Osteoblast (primary cell): ENCODE measurements around the gene MED20. TPM values are rescaled to one million over a fixed set of nuclear protein-coding genes. Genes with fewer than 3 reads are reported as not detected.

Experiments used
- DNase-seq: peaks from one replicate; pipeline ENCODE4 v3.0.0; 2011; ENCODE audit warnings: low spot score, mixed read lengths; ENCODE audit not compliant: insufficient read length; ENCODE audit errors: missing footprints
- H2AFZ ChIP-seq: 2 replicates; pipeline ENCODE4 v1.6.0; 2011; ENCODE audit warnings: mild to moderate bottlenecking, low read length
- H3K27ac ChIP-seq: 2 replicates; pipeline ENCODE4 v1.5.1; 2011; ENCODE audit warnings: mild to moderate bottlenecking, low read depth, low read length, moderate library complexity
- H3K27me3 ChIP-seq: 2 replicates; pipeline ENCODE4 v1.6.0; 2012; ENCODE audit warnings: mild to moderate bottlenecking, control low read depth, inconsistent platforms, low read length, moderate library complexity; ENCODE audit not compliant: insufficient read depth
- H3K36me3 ChIP-seq: 2 replicates; pipeline ENCODE4 v1.5.1; 2011; ENCODE audit warnings: mild to moderate bottlenecking, low read length, control low read depth, moderate library complexity; ENCODE audit not compliant: insufficient read depth
- H3K4me1 ChIP-seq: 2 replicates; pipeline ENCODE4 v1.5.1; 2011; ENCODE audit warnings: mild to moderate bottlenecking, low read length, control low read depth, moderate library complexity; ENCODE audit not compliant: insufficient read depth
- H3K4me2 ChIP-seq: 2 replicates; pipeline ENCODE4 v1.6.0; 2011; ENCODE audit warnings: mild to moderate bottlenecking, low read length; ENCODE audit not compliant: insufficient read depth
- H3K4me3 ChIP-seq: fragments of 200-600 bp; sonication (generic); 3 replicates; pipeline ENCODE4 v1.5.1; 2012; ENCODE audit warnings: mild to moderate bottlenecking, low read length, inconsistent platforms; ENCODE audit not compliant: insufficient read depth
- H3K79me2 ChIP-seq: 2 replicates; pipeline ENCODE4 v1.6.0; 2012; ENCODE audit warnings: mild to moderate bottlenecking, low read length, control low read depth, inconsistent platforms; ENCODE audit not compliant: insufficient read depth
- H3K9me3 ChIP-seq: 2 replicates; pipeline ENCODE4 v1.5.1; 2011; ENCODE audit warnings: low read depth, low read length, control low read depth
- H4K20me1 ChIP-seq: 2 replicates; pipeline ENCODE4 v1.6.0; 2012; ENCODE audit warnings: mild to moderate bottlenecking, low read length, control low read depth; ENCODE audit not compliant: insufficient read depth
- total RNA-seq: library from RNA; depleted of rRNA; stranded (reverse); fragments of >200 nt; gene quantifications from 2 replicates; pipeline ENCODE4 v1.2.3, GENCODE V29; 2012
- TF ChIP-seq, protein P1 (sequence below): IDR thresholded peaks from 2 replicates; pipeline ENCODE4 v1.5.1; 2011; ENCODE audit warnings: mild to moderate bottlenecking, low read depth, low read length, moderate library complexity; ENCODE audit errors: extremely low read depth

Gene MED20
- total RNA-seq, 1 donor: 30.8 TPM

DNA sequence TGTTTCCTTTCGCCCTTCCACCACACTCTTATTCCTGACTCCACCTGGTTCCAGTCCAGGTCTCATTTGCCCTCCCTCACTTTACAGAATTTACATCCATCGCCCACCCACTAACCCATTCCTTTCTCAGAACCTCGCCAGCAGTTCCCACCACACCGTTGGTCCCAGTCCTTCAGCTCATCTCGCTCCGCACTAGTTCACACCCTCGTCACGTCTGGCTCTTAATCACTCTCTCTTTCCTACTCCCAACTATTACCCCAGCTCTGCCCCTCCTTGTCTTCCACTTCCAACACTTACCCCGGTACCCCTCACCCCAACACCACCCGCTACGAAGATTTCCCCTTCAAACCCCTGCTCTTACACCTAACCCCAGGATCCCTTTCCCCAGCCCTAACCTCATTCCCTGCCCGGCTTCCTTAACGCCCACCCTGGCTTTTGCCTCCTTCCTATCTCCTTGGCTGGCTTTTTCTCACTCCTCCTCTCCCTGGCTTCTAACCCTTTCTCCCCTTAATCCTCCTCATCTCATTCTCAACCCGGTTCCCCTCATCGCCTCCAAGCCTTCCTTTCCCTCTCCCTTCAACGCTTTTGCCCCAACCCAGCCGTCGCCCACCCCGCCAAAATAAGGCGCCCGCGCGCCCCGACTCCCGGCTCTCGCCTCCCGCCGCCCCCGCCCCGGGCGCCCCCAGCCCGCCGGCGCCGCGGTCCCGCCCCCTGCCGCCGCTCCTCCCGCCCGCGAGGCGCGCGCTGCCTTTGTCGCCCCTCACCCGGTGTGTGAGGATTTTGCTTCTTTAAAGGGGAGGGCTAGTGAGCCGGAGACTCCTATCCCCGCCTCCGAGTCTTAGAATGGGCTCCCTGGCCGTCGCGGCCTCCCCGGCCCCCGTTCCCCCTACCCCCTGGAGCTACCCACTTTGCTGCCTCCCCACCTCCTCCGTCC lies 26.3 kb downstream of the MED20 start:
- H3K27ac ChIP-seq: peak overlapping the region; percentile 12
- peaks cover 15% of the 10 kb centered on the region for H3K4me1 ChIP-seq
- H3K27me3 ChIP-seq: no peaks in the 10 kb centered on the region
- peak overlapping the region; percentile 87 for H2AFZ ChIP-seq
- H4K20me1 ChIP-seq: peaks cover 11% of the 10 kb centered on the region
- H3K9me3 ChIP-seq: no peaks in the 10 kb centered on the region
- TF ChIP-seq, protein P1, sequence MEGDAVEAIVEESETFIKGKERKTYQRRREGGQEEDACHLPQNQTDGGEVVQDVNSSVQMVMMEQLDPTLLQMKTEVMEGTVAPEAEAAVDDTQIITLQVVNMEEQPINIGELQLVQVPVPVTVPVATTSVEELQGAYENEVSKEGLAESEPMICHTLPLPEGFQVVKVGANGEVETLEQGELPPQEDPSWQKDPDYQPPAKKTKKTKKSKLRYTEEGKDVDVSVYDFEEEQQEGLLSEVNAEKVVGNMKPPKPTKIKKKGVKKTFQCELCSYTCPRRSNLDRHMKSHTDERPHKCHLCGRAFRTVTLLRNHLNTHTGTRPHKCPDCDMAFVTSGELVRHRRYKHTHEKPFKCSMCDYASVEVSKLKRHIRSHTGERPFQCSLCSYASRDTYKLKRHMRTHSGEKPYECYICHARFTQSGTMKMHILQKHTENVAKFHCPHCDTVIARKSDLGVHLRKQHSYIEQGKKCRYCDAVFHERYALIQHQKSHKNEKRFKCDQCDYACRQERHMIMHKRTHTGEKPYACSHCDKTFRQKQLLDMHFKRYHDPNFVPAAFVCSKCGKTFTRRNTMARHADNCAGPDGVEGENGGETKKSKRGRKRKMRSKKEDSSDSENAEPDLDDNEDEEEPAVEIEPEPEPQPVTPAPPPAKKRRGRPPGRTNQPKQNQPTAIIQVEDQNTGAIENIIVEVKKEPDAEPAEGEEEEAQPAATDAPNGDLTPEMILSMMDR: no peak
- H3K4me2 ChIP-seq: peak overlapping the region; percentile 100
- H3K36me3 ChIP-seq: no peaks in the 10 kb centered on the region
- peaks cover 10% of the 10 kb centered on the region for H3K79me2 ChIP-seq
- peak; percentile 53 for DNase-seq
- peak overlapping the region; percentile 97 for H3K4me3 ChIP-seq

DNA sequence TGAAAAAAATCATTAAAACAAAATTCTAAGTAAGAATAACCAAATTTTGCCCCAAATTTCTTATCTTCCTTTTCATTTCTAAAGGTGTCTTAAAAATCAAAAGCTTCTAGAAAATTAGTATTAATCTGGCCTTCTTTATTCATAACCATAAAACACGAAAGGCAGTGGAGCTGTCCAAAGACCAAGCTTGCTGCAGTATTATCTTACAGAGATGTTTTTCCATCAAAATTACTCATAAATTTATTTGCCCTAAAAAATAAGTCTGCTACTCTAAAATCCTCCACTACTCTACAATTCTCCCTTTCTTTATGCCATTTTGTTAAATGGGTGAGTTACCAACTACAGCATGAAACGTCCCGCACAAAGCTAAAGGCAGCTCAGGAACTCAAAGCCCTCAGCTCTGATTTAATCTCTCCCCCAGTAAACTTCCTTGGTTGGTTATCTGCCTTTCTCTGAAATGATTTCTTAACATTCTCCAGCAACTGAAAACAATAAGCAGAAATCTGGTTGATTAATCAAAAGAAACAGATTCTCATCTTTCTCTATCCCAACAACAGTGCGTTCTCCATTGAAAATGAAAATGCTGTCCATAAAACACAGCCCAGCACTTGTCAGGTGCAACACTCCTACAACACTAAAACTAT lies 27.9 kb downstream of the MED20 start:
- Histone ChIP-seq H3K36me3 (no peaks in the 10 kb centered on the region), H3K4me1 (peaks cover 15% of the 10 kb centered on the region), H3K79me2 (peaks cover 10% of the 10 kb centered on the region), H3K27ac (no peak overlapping the region), H3K27me3 (no peaks in the 10 kb centered on the region), H2AFZ (no peak overlapping the region), H3K9me3 (no peaks in the 10 kb centered on the region), H4K20me1 (peaks cover 11% of the 10 kb centered on the region), H3K4me2 (no peak overlapping the region), H3K4me3 (no peak overlapping the region)
- peak; percentile 69 for DNase-seq
- TF ChIP-seq, protein P1: no peak

DNA sequence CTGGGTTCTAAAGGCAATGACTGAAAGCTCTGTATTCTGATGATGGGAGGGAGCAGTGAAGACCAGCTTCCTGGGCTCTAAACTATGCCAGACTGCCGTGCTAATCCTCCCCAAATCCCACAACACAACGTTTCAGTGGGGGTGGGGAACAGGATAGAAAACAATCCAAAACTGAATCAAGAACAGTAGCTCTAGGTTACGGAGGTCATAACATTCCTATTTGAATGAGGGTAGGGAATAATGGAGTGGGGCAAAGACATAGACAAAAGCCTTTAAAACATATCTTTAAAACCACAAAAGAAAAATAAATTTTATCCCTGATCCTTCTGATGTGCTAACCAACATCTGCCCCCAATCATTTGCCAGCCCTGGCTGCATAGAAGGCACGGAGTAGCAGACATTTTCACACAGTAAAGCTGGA lies 33.6 kb downstream of the MED20 start:
- TF ChIP-seq, protein P1: no peak
- no peak overlapping the region for H3K27ac ChIP-seq
- peak overlapping the region; percentile 15 for H3K4me2 ChIP-seq
- H3K79me2 ChIP-seq: peaks cover 2% of the 10 kb centered on the region
- no peaks in the 10 kb centered on the region for H4K20me1 ChIP-seq
- no peaks in the 10 kb centered on the region for H3K36me3 ChIP-seq
- H2AFZ ChIP-seq: peak overlapping the region; percentile 34
- no peaks in the 10 kb centered on the region for H3K4me1 ChIP-seq
- H3K4me3 ChIP-seq: no peak overlapping the region
- DNase-seq: no peak
- H3K9me3 ChIP-seq: no peaks in the 10 kb centered on the region
- no peaks in the 10 kb centered on the region for H3K27me3 ChIP-seq

DNA sequence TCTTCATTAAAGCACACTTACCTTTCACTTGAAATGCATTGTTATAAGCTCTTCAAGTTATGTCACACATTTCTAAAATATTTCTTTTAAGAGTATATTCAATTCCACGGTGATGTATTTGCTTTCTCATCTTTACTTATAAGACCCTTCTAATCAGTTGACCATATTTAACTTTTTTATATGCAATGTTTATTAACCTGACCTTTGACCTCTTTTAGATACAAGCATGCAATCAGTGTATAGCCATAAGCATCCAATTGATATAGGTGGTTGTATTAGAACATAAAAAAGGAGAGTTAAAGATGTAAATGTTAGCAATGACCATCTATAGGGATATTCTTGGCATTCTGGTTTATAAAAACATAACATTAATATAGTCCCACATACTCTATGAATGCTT lies 35.0 kb downstream of the MED20 start:
- H2AFZ ChIP-seq: no peak overlapping the region
- H3K36me3 ChIP-seq: no peaks in the 10 kb centered on the region
- H3K27me3 ChIP-seq: no peaks in the 10 kb centered on the region
- H4K20me1 ChIP-seq: no peaks in the 10 kb centered on the region
- no peaks in the 10 kb centered on the region for H3K4me1 ChIP-seq
- no peak overlapping the region for H3K27ac ChIP-seq
- DNase-seq: no peak
- no peaks in the 10 kb centered on the region for H3K9me3 ChIP-seq
- no peak overlapping the region for H3K4me2 ChIP-seq
- TF ChIP-seq, protein P1: no peak
- H3K4me3 ChIP-seq: no peak overlapping the region
- H3K79me2 ChIP-seq: no peaks in the 10 kb centered on the region
